WTC11 (cell line): ENCODE results near the gene SOS2. TPM values are rescaled to one million over a fixed set of nuclear protein-coding genes. Genes with fewer than 3 reads are reported as not detected.

Experiments used
- ATAC-seq: fragments of 200-7000 bp; cut with Tn5 transposase; 2 replicates; pipeline ENCODE4 v1.10.0; 2021; ENCODE audit warnings: mild to moderate bottlenecking, moderate library complexity
- CTCF ChIA-PET: fragments of 300-600 bp; sonication (Branson Sonifier 250); formaldehyde crosslinking; loops from one replicate; lab custom pipeline; 2021; ENCODE audit warnings: antibody characterized with exemption; lab: Charles Lee
- POLR2A ChIA-PET: fragments of 350-600 bp; sonication (Branson Sonifier 250); formaldehyde crosslinking; loops from one replicate; lab custom pipeline; 2021; ENCODE audit warnings: antibody characterized with exemption; lab: Charles Lee
- DNase-seq: peaks from one replicate; pipeline ENCODE4 v3.0.0; 2021; ENCODE audit warnings: low spot score
- H3K27ac Mint-ChIP-seq: 2 replicates; pipeline ENCODE4 v1.8.0; 2021; ENCODE audit warnings: mixed read lengths
- H3K27me3 Mint-ChIP-seq: 2 replicates; pipeline ENCODE4 v1.8.0; 2021; ENCODE audit warnings: low read depth, mild to moderate bottlenecking, moderate library complexity, mixed read lengths
- H3K36me3 Mint-ChIP-seq: 2 replicates; pipeline ENCODE4 v1.8.0; 2021; ENCODE audit warnings: mixed read lengths
- H3K4me1 Mint-ChIP-seq: 2 replicates; pipeline ENCODE4 v1.8.0; 2022; ENCODE audit warnings: mixed read lengths
- H3K4me3 Mint-ChIP-seq: 2 replicates; pipeline ENCODE4 v1.8.0; 2021; ENCODE audit warnings: mild to moderate bottlenecking, moderate library complexity, mixed read lengths
- H3K9me3 Mint-ChIP-seq: 2 replicates; pipeline ENCODE4 v1.8.0; 2021; ENCODE audit warnings: mixed read lengths
- AR ChIP-seq: fragments of 250-450 bp; sonication (Bioruptor Pico); IDR thresholded peaks from 2 replicates; pipeline ENCODE4 v1.9.0; 2021; ENCODE audit warnings: mild to moderate bottlenecking
- ATF6 ChIP-seq: sonication (generic); formaldehyde crosslinking; IDR thresholded peaks from 2 replicates; pipeline ENCODE4 v1.8.1; 2023; ENCODE audit warnings: mild to moderate bottlenecking, missing genetic modification reagents
- ERG ChIP-seq: fragments of 250-450 bp; sonication (Bioruptor Pico); IDR thresholded peaks from 2 replicates; pipeline ENCODE4 v1.8.0; 2021; ENCODE audit warnings: mild to moderate bottlenecking
- FOXK1 ChIP-seq: sonication (generic); formaldehyde crosslinking; IDR thresholded peaks from 2 replicates; pipeline ENCODE4 v1.8.0; 2022; ENCODE audit warnings: mild to moderate bottlenecking, moderate library complexity, missing genetic modification reagents
- MXD4 ChIP-seq: fragments of 250-450 bp; sonication (Bioruptor Pico); IDR thresholded peaks from 2 replicates; pipeline ENCODE4 v1.8.0; 2021; ENCODE audit warnings: mild to moderate bottlenecking, moderate library complexity, borderline replicate concordance
- NFATC4 ChIP-seq: fragments of 250-450 bp; sonication (Bioruptor Pico); IDR thresholded peaks from 2 replicates; pipeline ENCODE4 v1.9.0; 2021; ENCODE audit warnings: mild to moderate bottlenecking
- NFYB ChIP-seq: sonication (generic); formaldehyde crosslinking; conservative IDR thresholded peaks from 2 replicates; pipeline ENCODE4 v1.8.0; 2022; ENCODE audit warnings: low read depth, missing genetic modification reagents
- NR1H2 ChIP-seq: sonication (generic); formaldehyde crosslinking; IDR thresholded peaks from 2 replicates; pipeline ENCODE4 v1.9.0; 2021; ENCODE audit warnings: mild to moderate bottlenecking, moderate library complexity, missing genetic modification reagents
- OVOL2 ChIP-seq: fragments of 250-450 bp; sonication (Bioruptor Pico); IDR thresholded peaks from 2 replicates; pipeline ENCODE4 v1.9.0; 2021; ENCODE audit warnings: mild to moderate bottlenecking, borderline replicate concordance
- USF2 ChIP-seq: sonication (generic); formaldehyde crosslinking; IDR thresholded peaks from 2 replicates; pipeline ENCODE4 v1.8.1; 2023; ENCODE audit warnings: mild to moderate bottlenecking, missing genetic modification reagents, moderate library complexity
- ZNF121 ChIP-seq: sonication (generic); formaldehyde crosslinking; IDR thresholded peaks from 2 replicates; pipeline ENCODE4 v1.8.0; 2023; ENCODE audit warnings: missing genetic modification reagents
- ZNF317 ChIP-seq: sonication (generic); formaldehyde crosslinking; IDR thresholded peaks from 2 replicates; pipeline ENCODE4 v1.8.1; 2023; ENCODE audit warnings: low read depth, mild to moderate bottlenecking, moderate library complexity, missing genetic modification reagents, borderline replicate concordance
- ZNF396 ChIP-seq: fragments of 250-450 bp; sonication (Bioruptor Pico); IDR thresholded peaks from 2 replicates; pipeline ENCODE4 v1.8.0; 2021; ENCODE audit warnings: mild to moderate bottlenecking, moderate library complexity, borderline replicate concordance
- ZSCAN18 ChIP-seq: fragments of 250-450 bp; sonication (Bioruptor Pico); IDR thresholded peaks from 2 replicates; pipeline ENCODE4 v2.1.2; 2022; ENCODE audit warnings: mild to moderate bottlenecking, moderate library complexity
- total RNA-seq: library from RNA; stranded (reverse); gene quantifications from 3 replicates; pipeline ENCODE4 v1.2.3, GENCODE V29; 2021

SOS2 gene
- total RNA-seq, 1 experiment from 2014 or later, result 11.0 TPM

- CTCF ChIA-PET, result no interaction called here
- H3K27me3 Mint-ChIP-seq, result no peaks in the 10 kb centered on the region
Observed at GRCh38 chr14:50198499-50198898, 32.9 kb downstream of the SOS2 start.

More at GRCh38 chr14:50198499-50198898, 32.9 kb downstream of the SOS2 start:
- POLR2A ChIA-PET, result no interaction called here
- no peak for ATAC-seq
- H3K4me1 Mint-ChIP-seq, result no peaks in the 10 kb centered on the region
- TF ChIP-seq ZNF396 (CRISPR knock-in tag) (no peak), FOXK1 (CRISPR knock-in tag) (no peak), ERG (CRISPR knock-in tag) (no peak), ATF6 (CRISPR knock-in tag) (no peak), ZSCAN18 (no peak), NFATC4 (CRISPR knock-in tag) (no peak), NFYB (no peak), USF2 (no peak), AR (CRISPR knock-in tag) (no peak), ZNF121 (CRISPR knock-in tag) (no peak), NR1H2 (CRISPR knock-in tag) (no peak), OVOL2 (CRISPR knock-in tag) (no peak), MXD4 (CRISPR knock-in tag) (no peak), ZNF317 (CRISPR knock-in tag) (no peak)
- TF ChIP-seq, all 79 proteins: peak for 0
- no peaks in the 10 kb centered on the region for H3K36me3 Mint-ChIP-seq
- no peak for DNase-seq
- no peak overlapping the region for H3K4me3 Mint-ChIP-seq
- no peak overlapping the region for H3K27ac Mint-ChIP-seq
- no peaks in the 10 kb centered on the region for H3K9me3 Mint-ChIP-seq
